Left lung (tissue), 10 donors: Measurements from ENCODE around the gene AMELX. TPM values are rescaled to one million over a fixed set of nuclear protein-coding genes. Genes with fewer than 3 reads are reported as not detected.

Experiments used
- ATAC-seq: fragments of 200-7000 bp; cut with Tn5 transposase; one replicate; pipeline ENCODE4 v1.9.1; 2020; ENCODE audit warnings: moderate library complexity
- DNase-seq, 4 donors: peaks; one replicate each; pipeline ENCODE4 v3.0.0-alpha.2; 2013 to 2020
- H3K27ac ChIP-seq, 2 donors: fragments of 200-600 bp; sonication (generic) in 1 of 2; one replicate each; pipeline versions ENCODE4 v1.5.0 to v1.8.0; 2020 to 2021
- H3K27me3 ChIP-seq, 2 donors: fragments of 200-600 bp; sonication (generic) in 1 of 2; one replicate each; pipeline versions ENCODE4 v1.5.0 to v1.8.0; 2020 to 2021
- H3K36me3 ChIP-seq, 2 donors: fragments of 200-600 bp; sonication (generic) in 1 of 2; one replicate each; pipeline versions ENCODE4 v1.5.0 to v1.8.0; 2020 to 2021
- H3K4me1 ChIP-seq, 2 donors: fragments of 200-600 bp; one replicate each; pipeline ENCODE4 v1.8.0; 2021
- H3K4me3 ChIP-seq, 2 donors: fragments of 200-600 bp; sonication (generic) in 1 of 2; one replicate each; pipeline versions ENCODE4 v1.5.0 to v1.8.0; 2020 to 2021; ENCODE audit warnings: mild to moderate bottlenecking in 1 of 2
- H3K9me3 ChIP-seq, 2 donors: fragments of 200-600 bp; sonication (generic) in 1 of 2; one replicate each; pipeline versions ENCODE4 v1.5.0 to v1.8.0; 2020 to 2021
- intact Hi-C, 2 donors: fragments of 100-400 bp; cut with DNase I; formaldehyde crosslinking; loops; one replicate each; pipeline versions ENCODE4 v1.11.2 to v1.14.2; 2022
- polyA plus RNA-seq, 6 donors: library from polyadenylated mRNA; unstranded; fragments of 120-200 nt; gene quantifications; one replicate each; pipeline ENCODE4 v1.2.1, GENCODE V29; 2013; ENCODE audit not compliant: insufficient read length in 6 of 6
- total RNA-seq, 2 donors: library from RNA; stranded (reverse); fragmentation: NEBNext Ultra II Directional; extraction: Animal tissue kit (Norgen Biotek cat#: 25700); gene quantifications; one replicate each; pipeline ENCODE4 v1.2.1, GENCODE V29; 2021
- TF ChIP-seq, protein P1 (sequence below), 2 donors: fragments of 200-600 bp; sonication (generic) in 1 of 2; IDR thresholded peaks; one replicate each; pipeline versions ENCODE4 v1.5.0 to v1.8.0; 2021; ENCODE audit warnings: antibody characterized with exemption in 2 of 2
- donor health status: DM: no; HTN: yes; CAD: no.
- donor health status: DM: no; HTN: no; CAD: no.

Gene AMELX
- total and polyA plus RNA-seq, 8 donors = 0.20 to 0.25 (median 0.22) TPM; not detected in 4

DNA sequence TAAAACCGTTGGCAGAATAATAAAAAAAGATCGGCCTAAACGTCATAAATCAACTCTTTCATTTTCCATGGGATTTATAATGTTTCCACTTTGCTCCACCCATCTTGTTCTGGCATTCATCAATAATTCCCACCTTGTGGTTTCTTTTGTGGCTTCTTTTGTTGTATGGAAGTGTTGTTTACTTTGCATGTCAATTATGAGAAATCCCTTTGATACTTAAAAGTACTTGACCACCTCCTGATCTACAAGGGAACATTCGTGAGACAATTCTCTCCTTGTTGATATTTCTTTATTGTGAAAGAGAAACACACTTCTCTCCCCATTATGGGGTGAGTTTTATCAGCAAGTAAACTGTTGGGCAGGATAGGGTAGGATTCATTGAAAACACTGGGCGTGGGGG, 2.8 kb downstream of the AMELX start:
- no peak overlapping the region for H3K4me3 ChIP-seq
- H3K4me1 ChIP-seq = no peaks in the 10 kb centered on the region
- TF ChIP-seq, protein P1, sequence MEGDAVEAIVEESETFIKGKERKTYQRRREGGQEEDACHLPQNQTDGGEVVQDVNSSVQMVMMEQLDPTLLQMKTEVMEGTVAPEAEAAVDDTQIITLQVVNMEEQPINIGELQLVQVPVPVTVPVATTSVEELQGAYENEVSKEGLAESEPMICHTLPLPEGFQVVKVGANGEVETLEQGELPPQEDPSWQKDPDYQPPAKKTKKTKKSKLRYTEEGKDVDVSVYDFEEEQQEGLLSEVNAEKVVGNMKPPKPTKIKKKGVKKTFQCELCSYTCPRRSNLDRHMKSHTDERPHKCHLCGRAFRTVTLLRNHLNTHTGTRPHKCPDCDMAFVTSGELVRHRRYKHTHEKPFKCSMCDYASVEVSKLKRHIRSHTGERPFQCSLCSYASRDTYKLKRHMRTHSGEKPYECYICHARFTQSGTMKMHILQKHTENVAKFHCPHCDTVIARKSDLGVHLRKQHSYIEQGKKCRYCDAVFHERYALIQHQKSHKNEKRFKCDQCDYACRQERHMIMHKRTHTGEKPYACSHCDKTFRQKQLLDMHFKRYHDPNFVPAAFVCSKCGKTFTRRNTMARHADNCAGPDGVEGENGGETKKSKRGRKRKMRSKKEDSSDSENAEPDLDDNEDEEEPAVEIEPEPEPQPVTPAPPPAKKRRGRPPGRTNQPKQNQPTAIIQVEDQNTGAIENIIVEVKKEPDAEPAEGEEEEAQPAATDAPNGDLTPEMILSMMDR (IDR thresholded peaks at IDR 0.05) = no peak
- ATAC-seq (no peak), DNase-seq (no peak)
- H3K27me3 ChIP-seq = no peaks in the 10 kb centered on the region
- H3K9me3 ChIP-seq = no peaks in the 10 kb centered on the region
- intact Hi-C loops = no loop called here
- H3K27ac ChIP-seq = no peak overlapping the region
- no peaks in the 10 kb centered on the region for H3K36me3 ChIP-seq

DNA sequence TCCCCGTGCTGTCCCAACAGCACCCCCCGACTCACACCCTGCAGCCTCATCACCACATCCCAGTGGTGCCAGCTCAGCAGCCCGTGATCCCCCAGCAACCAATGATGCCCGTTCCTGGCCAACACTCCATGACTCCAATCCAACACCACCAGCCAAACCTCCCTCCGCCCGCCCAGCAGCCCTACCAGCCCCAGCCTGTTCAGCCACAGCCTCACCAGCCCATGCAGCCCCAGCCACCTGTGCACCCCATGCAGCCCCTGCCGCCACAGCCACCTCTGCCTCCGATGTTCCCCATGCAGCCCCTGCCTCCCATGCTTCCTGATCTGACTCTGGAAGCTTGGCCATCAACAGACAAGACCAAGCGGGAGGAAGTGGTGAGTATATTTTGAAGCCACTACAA, 5.4 kb downstream of the AMELX start:
- intact Hi-C loops = no loop called here
- no peak for DNase-seq

DNA sequence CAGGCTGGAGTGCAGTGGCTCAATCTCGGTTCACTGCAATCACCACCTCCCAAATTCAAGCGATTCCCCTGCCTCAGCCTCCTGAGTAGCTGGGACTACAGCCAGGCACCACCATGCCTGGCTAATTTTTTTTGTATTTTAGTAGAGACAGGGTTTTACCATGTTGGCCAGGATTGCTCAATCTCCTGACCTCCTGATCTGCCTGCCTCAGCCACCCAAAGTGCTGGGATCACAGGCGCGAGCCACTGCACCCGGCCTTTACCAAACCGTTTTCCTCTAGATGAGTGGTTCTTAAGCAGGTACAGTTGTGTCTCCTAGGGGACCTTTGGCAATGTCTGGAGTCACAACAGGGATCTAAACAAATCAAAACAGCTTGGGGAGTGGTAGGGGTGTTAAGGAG, 11.6 kb downstream of the AMELX start:
- no peak for ATAC-seq
- H3K36me3 ChIP-seq = no peaks in the 10 kb centered on the region
- TF ChIP-seq, protein P1 (IDR thresholded peaks at IDR 0.05) = no peak
- intact Hi-C loops = no loop called here
- no peak overlapping the region for H3K27ac ChIP-seq
- no peak for DNase-seq
- H3K27me3 ChIP-seq = no peaks in the 10 kb centered on the region
- H3K4me3 ChIP-seq = no peak overlapping the region
- H3K4me1 ChIP-seq = no peaks in the 10 kb centered on the region
- H3K9me3 ChIP-seq = no peaks in the 10 kb centered on the region

More for the DNA sequence above, 5.4 kb downstream of the AMELX start:
- ATAC-seq = no peak
- Histone ChIP-seq H3K4me3 (no peak overlapping the region), H3K9me3 (no peaks in the 10 kb centered on the region), H3K4me1 (no peaks in the 10 kb centered on the region), H3K27ac (no peak overlapping the region), H3K27me3 (no peaks in the 10 kb centered on the region), H3K36me3 (no peaks in the 10 kb centered on the region)
- TF ChIP-seq, protein P1 (IDR thresholded peaks at IDR 0.05) = no peak

DNA sequence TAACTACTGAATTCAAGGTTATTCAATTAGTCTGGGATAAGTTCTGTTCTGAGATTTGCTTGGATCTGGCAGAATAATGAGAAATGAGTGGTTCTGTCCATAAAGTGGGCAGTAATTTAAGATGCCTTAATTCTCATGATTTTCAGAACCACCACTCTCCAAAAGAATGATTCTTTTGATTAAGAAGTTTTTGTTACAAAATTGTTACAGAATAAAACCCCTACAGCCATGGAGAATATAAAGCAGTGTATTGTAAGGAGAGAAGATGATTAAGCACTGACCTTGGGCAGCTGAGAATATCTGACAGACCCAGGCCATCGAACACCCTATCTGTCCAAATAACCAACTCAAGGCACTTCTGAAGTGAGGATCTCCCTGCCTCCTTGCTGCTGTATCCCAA, 12.4 kb downstream of the AMELX start:
- Histone ChIP-seq H3K4me3 (no peak overlapping the region), H3K36me3 (no peaks in the 10 kb centered on the region), H3K9me3 (no peaks in the 10 kb centered on the region), H3K27me3 (no peaks in the 10 kb centered on the region), H3K27ac (no peak overlapping the region), H3K4me1 (no peaks in the 10 kb centered on the region)
- ATAC-seq (no peak), DNase-seq (no peak)
- TF ChIP-seq, protein P1 (IDR thresholded peaks at IDR 0.05) = no peak
- intact Hi-C loops = no loop called here

DNA sequence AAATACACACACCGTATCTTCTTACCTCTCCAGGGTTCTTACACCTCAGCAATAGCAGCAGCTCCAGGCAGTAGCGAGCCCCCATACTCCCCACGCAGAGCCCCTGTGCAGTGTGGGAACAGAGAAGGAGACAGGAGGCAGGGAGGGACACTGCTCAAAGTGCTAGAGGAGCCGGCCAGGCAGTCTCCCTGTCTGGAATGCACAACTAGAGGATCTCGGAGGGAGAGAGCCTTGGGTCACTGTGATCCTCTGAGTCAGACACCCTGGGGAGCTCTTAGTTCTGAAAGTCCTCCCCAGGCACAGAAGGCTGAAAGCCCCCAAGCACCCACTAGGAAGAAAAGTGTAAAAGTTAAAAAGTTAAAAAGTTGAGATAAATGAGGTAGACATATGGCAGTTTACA, 16.0 kb downstream of the AMELX start:
- H3K27ac ChIP-seq = no peak overlapping the region
- H3K27me3 ChIP-seq = no peaks in the 10 kb centered on the region
- intact Hi-C loops = no loop called here
- H3K4me1 ChIP-seq = no peaks in the 10 kb centered on the region
- TF ChIP-seq, protein P1 (IDR thresholded peaks at IDR 0.05) = no peak
- H3K4me3 ChIP-seq = no peak overlapping the region
- no peaks in the 10 kb centered on the region for H3K9me3 ChIP-seq
- DNase-seq (no peak), ATAC-seq (no peak)
- H3K36me3 ChIP-seq = no peaks in the 10 kb centered on the region
